ENCODE results near the gene ENAM.
A peak's percentile ranks its signal among the peaks of the same experiment; 100 is the strongest.

Gene ENAM

GRCh38 chr4:70628444-70628843, at the start of gene ENAM:
ENAM (plus strand) TSS chr4:70628744; CDS start chr4:70629501, 757 bp downstream.
- DNase-seq (ENCODE audit: low read depth) = no peak

GRCh38 chr4:70581980-70582379, 46.6 kb upstream of the ENAM start:
- DNase-seq (ENCODE audit: low read depth) = no peak

GRCh38 chr4:70583952-70584834, 44.4 kb upstream of the ENAM start:
- no peak for DNase-seq (ENCODE audit: low read depth)

GRCh38 chr4:70586841-70587240, 41.7 kb upstream of the ENAM start:
- DNase-seq (ENCODE audit: low read depth) = no peak

- no peak for DNase-seq (ENCODE audit: low read depth)
Observed at GRCh38 chr4:70589785-70590184, 38.8 kb upstream of the ENAM start.

GRCh38 chr4:70591955-70592582, 36.5 kb upstream of the ENAM start, which contains the start of gene AMBN:
AMBN (plus strand) TSS chr4:70592256; CDS start chr4:70592359, 103 bp downstream.
- DNase-seq (ENCODE audit: low read depth) = no peak

GRCh38 chr4:70594196-70594595, 34.3 kb upstream of the ENAM start:
- no peak for DNase-seq (ENCODE audit: low read depth)

GRCh38 chr4:70600305-70600704, 28.2 kb upstream of the ENAM start:
- DNase-seq (ENCODE audit: low read depth) = no peak

- no peak for DNase-seq (ENCODE audit: low read depth)
Observed at GRCh38 chr4:70600977-70601376, 27.6 kb upstream of the ENAM start.

- peak; percentile 34 for DNase-seq (ENCODE audit: low read depth)
Observed at GRCh38 chr4:70601422-70602039, 27.0 kb upstream of the ENAM start.

GRCh38 chr4:70603856-70604255, 24.7 kb upstream of the ENAM start:
- no peak for DNase-seq (ENCODE audit: low read depth)

GRCh38 chr4:70606459-70606858, 22.1 kb upstream of the ENAM start:
- no peak for DNase-seq (ENCODE audit: low read depth)

- no peak for DNase-seq (ENCODE audit: low read depth)
Observed at GRCh38 chr4:70607334-70607853, 21.1 kb upstream of the ENAM start.

- DNase-seq (ENCODE audit: low read depth) = no peak
Observed at GRCh38 chr4:70608324-70608723, 20.2 kb upstream of the ENAM start.

- DNase-seq (ENCODE audit: low read depth) = no peak
Observed at GRCh38 chr4:70613306-70614183, 15.0 kb upstream of the ENAM start.

- DNase-seq (ENCODE audit: low read depth) = no peak
Observed at GRCh38 chr4:70614184-70614555, 14.4 kb upstream of the ENAM start.

- DNase-seq (ENCODE audit: low read depth) = no peak
Observed at GRCh38 chr4:70619288-70619687, 9.3 kb upstream of the ENAM start.

- DNase-seq (ENCODE audit: low read depth) = no peak
Observed at GRCh38 chr4:70619778-70620177, 8.8 kb upstream of the ENAM start.

- DNase-seq (ENCODE audit: low read depth) = no peak
Observed at GRCh38 chr4:70623323-70623722, 5.2 kb upstream of the ENAM start.

GRCh38 chr4:70624226-70624793, 4.2 kb upstream of the ENAM start:
- no peak for DNase-seq (ENCODE audit: low read depth)

GRCh38 chr4:70627620-70628019, 924 bp upstream of the ENAM start:
- no peak for DNase-seq (ENCODE audit: low read depth)

Data from stimulated activated CD8-positive, alpha-beta memory T cell treated with anti-CD3 and anti-CD28 coated beads, Interleukin-15, amount 100 ng/mL, for 1 hour (primary cell).